Activated CD8-positive, alpha-beta memory T cell treated with anti-CD3 and anti-CD28 coated beads for 48 hours (primary cell): ENCODE measurements around the gene PALD1.
"Not testable (repeated sequence)": the region's sequence is repeated elsewhere in the genome, so short reads cannot be mapped to it uniquely, and the experiment has no call there.

Experiments
- DNase-seq, 3 experiments: peaks; one replicate each; pipeline ENCODE4 v3.0.0-alpha.2; 2020; ENCODE audit warnings: low read depth in 2 of 3, low spot score in 2 of 3

The PALD1 gene

GRCh38 chr10:70481831-70482530 is 3.4 kb downstream of the PALD1 start:
- DNase-seq, result no peak

GRCh38 chr10:70482982-70483760 is 4.6 kb downstream of the PALD1 start:
- no peak for DNase-seq

GRCh38 chr10:70483872-70484271 is 5.3 kb downstream of the PALD1 start:
- DNase-seq, result not testable (repeated sequence)

- DNase-seq, result no peak
These were observed 9.3 kb downstream of the PALD1 start for GRCh38 chr10:70487824-70488223.

- DNase-seq, result no peak
These were observed 11.6 kb downstream of the PALD1 start for GRCh38 chr10:70490142-70490541.

- no peak for DNase-seq
These were observed 13.0 kb downstream of the PALD1 start for GRCh38 chr10:70491614-70492013.

- DNase-seq, result no peak
These were observed 14.5 kb downstream of the PALD1 start for GRCh38 chr10:70492786-70493659.

- DNase-seq, result no peak
These were observed 15.2 kb downstream of the PALD1 start for GRCh38 chr10:70493660-70494234.

GRCh38 chr10:70494536-70494935 is 16.0 kb downstream of the PALD1 start:
- peak in 1 of 3 experiments; percentile 31 for DNase-seq

- no peak for DNase-seq
These were observed 16.4 kb downstream of the PALD1 start for GRCh38 chr10:70494966-70495365.

- no peak for DNase-seq
These were observed 17.2 kb downstream of the PALD1 start for GRCh38 chr10:70495691-70496261.

GRCh38 chr10:70496341-70497119 is 18.0 kb downstream of the PALD1 start:
- no peak for DNase-seq

- no peak for DNase-seq
These were observed 18.6 kb downstream of the PALD1 start for GRCh38 chr10:70497120-70497545.

- DNase-seq, result no peak
These were observed 20.6 kb downstream of the PALD1 start for GRCh38 chr10:70498970-70499835.

- no peak for DNase-seq
These were observed 21.2 kb downstream of the PALD1 start for GRCh38 chr10:70499836-70500167.

GRCh38 chr10:70500368-70500767 is 21.8 kb downstream of the PALD1 start:
- no peak for DNase-seq

- no peak for DNase-seq
These were observed 22.3 kb downstream of the PALD1 start for GRCh38 chr10:70500812-70501301.

GRCh38 chr10:70502406-70502805 is 23.8 kb downstream of the PALD1 start:
- DNase-seq, result no peak

GRCh38 chr10:70503776-70504175 is 25.2 kb downstream of the PALD1 start:
- no peak for DNase-seq
